HG03342 (cell line): ENCODE data around the gene CDK8.

Experiments
- ATAC-seq: cut with Tn5 transposase; IDR thresholded peaks from one replicate; pipeline ENCODE4 v1.9.1; 2021; ENCODE audit warnings: mild to moderate bottlenecking, moderate library complexity; ENCODE audit not compliant: unreplicated experiment

Gene CDK8

DNA sequence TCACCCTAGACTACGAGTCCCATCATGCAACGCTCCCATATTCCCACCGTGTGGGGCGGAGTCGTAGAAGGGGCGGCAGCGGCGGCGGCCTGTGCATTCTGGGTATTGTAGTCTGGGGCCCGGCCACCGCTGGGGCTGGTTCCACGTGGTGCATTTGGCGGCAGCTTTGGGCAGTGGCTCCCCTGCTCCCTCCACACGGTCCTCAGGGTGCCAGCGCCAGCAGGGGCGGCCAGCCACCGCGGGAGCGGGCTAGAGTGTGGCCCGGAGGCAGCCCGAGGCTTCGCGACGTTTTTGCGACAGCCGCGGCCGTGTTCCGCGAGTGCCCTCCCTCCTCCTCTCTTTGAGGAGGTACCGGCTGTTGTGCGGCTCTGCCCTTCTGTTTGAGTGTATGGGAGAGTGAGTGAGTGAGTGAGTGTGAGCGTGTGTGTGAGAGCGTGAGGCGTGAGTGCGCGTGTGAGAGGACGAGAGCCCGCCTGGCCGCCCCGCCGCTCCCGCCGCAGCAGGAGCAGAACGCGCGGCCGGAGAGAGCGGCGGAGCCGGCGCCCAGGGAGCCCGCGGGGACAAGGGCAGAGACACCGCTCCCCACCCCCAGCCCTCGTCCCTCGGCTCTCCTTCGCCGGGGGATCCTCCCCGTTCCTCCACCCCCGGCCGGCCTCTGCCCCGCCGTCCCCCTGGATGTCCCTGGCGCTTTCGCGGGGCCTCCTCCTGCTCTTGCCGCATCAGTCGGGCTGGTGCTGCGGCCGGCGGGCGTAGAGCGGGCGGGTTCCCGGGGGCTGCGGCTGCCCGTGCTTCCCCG lies at the start of gene CDK8:
Gene CDK8 (plus strand): TSS at position 343 of the 796 bp plus-strand sequence. CDS start 513 bp downstream, outside the sequence.
- peak; percentile 85 for ATAC-seq

DNA sequence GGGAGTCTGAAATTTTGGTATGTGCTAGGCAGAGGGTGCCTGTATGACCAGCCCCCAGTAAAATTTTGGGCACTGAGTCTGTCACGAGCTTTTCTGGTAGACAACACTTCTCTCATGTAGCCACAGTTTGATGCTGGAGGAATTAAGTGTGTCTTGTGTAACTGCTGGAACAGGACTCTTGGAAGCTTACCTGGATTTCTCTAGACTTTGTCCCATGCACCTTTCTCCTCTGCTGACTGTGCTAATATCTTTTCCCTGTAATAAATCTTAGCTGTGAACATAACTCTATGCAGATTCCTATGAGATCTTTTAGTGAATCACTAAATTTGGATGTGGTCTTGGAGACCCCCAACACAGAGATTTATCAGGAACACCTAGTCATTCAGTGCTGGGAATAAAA lies 45.6 kb upstream of the CDK8 start:
- ATAC-seq = no peak

DNA sequence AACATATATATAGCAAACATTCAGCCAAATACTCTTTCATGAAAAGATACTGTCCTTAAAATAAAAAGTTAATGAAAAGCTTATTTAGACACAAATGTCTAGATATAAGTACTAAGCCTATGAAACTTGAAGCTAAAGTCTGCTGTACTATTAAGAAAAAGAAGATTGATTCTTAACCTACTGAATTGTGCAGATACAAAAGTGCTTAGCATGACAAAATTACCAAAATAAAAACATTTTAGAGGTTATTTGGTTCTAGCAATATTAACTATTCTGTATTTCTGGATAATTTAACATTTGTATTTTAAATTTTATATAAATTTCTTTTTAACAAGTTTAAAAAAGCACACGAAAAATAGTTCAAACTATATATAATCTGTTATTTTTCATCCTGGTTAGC lies 40.6 kb upstream of the CDK8 start:
- ATAC-seq = no peak

DNA sequence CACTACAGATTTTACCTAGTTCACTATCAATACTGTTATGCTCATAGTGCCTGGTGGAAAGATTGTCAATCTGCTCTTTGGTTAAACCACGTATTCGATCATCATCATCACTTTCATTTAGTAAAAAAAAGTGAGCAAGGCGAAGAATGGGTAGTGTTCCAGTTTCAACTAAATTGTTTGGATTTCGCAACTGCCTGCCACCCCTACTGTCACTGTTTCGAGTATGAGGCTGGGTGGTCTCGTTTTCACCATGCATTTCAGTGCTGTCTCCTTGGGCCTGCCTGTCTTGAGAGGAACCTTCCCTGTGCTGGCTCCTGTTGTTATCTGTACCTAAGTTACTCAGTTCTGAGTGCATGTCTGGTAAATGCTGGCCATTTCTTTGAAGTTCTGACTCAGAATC lies 39.9 kb upstream of the CDK8 start:
- ATAC-seq = no peak

DNA sequence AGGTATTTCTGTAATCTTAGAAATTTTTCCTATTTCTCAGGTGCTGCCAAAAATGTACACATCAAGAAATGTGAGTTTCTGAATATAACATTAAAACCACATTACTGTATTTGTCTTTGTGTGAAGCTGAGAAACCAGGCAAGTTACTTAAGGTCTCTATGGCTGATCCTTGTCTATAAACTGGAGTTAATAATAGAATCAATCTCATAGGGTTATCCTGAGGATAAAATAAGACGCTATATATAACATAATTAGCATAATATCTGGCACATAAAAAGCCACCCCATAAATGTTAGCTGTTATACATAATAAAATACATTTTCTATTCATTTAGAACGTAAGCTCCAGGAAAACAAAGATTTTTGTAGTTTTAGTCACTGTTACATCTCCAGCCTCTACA lies 37.9 kb upstream of the CDK8 start:
- ATAC-seq = no peak

DNA sequence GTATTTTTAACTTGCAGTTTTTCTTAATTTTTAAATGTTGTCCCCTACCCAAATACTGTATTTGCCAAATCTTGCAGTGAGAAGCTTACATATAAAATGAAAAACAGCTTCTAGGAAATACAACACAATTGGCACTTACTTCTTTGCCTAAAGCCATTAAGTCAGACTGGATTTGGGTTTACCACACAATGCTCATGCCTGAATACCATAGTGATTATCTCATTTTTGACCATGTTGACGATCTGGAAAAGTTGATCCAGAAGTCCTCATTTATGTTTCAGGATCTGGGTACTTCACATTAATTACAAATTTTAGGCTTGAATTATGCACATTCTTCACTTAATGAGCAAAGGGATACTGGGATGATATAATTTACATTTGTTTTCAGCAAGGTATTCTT lies 34.2 kb upstream of the CDK8 start:
- no peak for ATAC-seq

DNA sequence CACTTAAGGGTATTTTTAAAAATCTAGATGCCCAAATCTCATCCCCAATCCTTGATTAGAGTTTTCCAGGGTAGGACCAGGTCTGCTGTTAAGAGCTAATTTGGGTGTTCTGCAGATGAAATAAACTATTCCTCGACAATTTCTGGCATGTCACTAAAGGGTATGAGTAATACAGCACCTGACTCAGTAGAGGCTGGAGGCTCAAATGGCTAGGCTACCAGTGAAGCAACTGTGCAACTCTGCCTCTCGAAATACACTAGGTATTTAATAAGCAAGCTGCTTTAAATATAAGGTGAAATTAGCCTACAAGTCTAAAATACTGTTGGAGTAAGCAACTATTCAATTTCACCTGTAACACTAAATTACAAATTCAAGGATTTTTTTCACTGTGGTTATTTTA lies 33.4 kb upstream of the CDK8 start:
- ATAC-seq = no peak

DNA sequence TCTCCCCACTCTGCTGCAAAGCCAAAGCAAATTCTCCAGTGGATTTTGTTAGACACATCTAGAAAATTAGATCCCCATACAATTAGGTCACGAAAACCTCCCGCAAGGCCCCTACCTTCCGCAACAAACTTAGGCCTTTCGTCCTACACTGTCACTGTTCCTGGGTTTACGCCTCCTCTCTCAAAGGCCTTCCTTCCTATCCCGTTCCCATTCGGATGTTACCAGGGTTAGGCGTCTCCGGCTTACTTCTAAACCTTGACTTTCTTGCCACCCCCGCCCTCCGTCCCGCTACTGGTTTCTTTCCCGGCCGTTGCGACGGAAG lies 32.6 kb upstream of the CDK8 start:
- ATAC-seq = peak; percentile 19

DNA sequence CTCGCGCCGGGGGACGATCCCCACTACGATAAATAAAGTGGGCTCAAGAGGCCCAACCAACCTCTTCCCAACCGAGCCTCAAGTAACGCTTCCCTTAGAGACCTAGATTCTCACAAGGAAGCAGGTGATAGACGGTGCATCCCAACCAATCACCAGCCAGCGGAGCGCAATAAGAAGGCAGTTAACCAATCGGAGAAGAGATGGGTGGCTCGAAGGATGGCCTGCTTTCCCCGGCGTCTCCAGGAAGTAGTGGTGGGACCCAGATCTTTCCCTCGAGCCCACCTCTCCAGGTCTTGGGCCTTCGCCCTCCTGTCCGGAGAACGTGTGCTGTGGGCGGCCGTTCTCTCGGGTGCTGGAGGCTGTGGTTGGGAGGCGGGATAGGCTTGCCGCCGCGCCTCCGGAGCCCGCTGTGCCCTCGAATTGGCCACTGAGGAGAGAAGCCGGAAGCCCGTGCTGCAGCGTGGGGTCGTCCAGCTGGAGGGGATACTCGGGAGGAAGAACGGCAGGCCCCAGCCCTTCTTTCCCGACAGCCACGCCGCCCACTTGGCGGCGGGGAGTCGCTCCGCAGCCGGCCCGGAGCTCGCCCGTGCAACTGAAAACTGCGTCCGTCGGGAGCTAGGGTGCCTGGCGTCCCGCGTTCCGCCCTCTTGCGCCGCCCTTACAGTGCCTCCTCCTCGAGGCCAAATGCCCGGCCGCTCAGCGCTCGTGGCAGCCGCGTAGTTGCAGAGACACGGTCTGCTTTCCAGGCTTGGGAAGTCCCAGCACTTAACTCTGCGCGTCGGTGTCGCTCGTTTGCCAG lies 32.0 kb upstream of the CDK8 start, which contains the start of gene RNF6:
Gene RNF6 (minus strand): TSS at position 594 of the 799 bp plus-strand sequence. CDS start 2,665 bp downstream, outside the sequence.
- peak; percentile 96 for ATAC-seq

DNA sequence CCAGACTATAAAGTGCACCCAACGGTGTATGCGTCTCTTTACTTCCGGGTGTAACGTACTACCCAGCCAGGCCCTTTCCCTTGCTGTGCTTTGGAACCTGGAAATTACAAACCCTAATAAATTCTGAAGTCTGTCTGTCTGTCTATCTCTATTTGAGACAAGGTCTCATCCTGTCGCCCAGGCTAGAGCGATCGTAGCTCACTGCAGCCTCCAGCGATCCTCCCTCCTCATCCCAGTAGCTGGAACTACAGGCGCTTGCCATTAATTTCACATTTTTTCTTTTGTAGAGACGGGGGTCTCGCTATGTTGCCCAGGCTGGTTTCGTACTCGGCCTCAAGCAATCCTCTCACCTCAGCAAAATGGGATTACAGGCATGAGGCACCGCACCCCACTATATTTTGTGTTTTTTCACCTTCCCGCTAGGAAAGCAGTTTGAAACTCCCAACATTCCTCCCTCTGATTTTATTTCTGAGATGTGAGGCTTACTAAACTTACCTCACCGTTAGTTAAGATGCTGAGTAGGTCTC lies 31.3 kb upstream of the CDK8 start:
- peak; percentile 53 for ATAC-seq

DNA sequence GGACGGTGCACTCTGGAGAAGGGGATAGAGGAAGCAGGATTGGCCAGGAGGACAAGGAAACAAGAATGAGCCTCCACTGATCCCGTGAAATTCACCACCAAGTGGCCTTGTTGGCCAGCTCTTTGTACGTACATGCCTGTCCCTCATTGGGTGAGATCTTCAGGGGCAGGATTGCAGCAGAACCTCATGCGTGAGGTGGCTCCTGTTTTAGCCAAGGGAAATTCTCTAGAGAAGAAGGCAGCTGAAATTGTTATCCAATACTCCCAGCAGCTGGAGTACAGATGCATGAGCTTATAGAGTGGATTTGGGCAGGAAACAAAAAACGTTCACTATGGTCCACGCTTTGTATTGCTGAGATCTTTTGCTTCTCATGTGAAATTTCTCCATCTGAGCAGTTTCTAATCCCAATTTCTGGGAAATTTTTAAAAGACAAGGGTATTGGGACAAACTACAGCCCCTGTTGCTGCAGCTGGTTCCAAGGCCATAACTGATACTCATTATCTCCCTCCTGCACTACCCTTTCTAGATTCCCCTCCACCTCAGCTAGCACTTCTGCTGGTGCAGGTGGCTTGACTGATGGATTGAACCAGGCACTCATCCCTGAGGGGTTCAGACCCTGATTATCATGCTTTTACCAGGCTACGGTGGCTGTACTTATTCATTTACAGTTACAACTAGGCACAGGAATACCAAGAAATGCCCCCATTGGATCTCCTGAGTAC lies 27.9 kb upstream of the CDK8 start:
- no peak for ATAC-seq

DNA sequence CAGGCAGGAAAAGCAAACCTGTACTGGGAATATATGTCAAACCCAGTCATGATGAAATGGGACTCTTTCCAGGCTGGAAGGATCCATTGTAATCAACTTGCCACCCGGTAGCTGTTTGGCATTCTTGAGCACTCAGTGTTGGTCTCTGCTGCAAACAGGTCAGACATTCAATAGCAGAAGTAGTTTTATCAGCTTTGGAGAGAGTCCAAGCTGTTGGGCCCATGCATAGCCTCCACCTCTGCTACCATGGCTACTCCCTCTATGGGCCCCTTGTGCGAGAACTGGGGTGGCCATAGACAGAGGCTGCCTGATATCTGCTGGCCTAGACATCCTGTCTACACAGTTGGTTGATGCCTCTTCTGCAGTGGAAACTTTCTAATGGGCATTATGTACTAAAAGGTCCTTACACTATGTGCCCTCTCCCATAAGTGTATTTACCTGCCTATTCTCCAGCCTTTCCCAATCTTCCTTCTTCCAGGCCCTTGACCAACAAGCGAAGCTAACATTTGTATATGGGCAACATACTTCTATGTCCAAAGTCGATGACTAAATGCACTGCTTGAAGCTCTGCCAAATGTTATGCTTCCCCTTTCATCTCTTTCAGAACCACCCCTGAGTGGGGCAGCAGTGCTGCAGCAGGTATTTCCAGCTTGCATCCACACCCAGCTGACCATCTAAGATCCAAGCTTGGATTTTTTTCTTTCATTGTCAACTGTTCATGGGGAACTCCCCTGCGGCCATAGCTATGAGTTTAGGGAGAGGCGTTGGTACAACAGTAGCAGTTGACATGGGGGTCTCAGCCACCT lies 26.6 kb upstream of the CDK8 start:
- no peak for ATAC-seq

DNA sequence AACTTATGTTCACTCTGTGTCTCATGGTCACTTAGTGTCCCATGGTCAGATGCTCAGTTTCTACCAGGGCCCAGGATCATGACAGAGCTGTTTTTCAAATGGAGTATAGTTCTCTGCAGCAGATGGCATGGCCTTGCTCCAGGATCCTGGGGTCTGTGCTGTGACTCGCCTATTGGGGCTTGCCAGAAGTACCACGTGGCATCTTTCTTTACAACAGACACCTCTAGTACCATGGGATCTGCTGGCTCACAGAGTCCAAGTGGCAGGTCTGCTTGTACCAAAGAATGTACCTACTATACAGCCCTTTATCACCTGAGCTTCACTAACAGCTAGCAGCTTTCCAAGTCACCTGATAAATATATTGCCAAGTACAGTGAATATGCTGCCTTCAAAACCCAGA lies 25.8 kb upstream of the CDK8 start:
- no peak for ATAC-seq

DNA sequence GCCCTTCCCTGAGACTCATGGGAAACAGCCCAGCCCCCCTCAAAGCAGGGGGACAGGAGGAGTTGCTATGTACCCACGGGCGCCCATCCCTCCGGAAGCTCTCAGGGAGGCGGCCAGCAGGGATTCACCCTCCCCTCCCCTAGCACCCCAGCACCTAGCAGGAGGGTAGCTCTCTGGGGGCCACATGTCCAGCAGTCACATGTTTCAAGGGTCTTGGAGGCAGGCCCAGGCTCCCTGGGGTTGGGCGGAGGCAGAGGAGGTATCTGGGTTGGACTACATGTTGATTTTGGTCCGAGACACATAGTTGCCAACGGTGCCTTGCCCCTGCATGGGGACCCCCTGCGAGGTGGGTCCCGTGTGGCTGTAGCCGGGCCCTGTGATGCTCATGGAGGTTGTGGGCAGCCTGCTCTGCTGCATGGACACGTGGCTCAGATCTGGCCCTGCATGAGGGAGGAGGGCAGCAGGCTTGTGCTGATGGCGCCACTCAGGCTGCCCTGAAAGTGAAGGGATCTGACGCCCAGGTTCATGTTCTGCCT lies 24.8 kb upstream of the CDK8 start:
- no peak for ATAC-seq

DNA sequence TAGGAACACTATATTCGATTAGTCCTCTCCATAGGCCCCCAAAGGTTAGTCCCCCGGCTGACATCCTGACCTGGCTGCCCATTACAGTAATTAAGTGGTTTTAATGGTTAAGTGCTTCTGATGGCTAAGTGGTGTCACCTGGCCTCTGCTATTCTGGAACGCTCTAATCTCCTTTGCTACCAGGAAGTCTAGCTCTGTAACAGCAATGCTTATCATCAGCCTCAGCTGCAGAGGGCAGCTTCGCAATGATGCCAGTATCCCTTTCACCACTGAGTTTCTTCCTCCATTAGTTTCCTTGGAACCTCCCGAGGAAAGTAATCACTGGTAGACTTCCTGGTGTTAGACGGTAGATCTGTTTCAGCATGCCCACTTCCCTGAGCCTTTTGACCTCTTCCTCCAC lies 23.2 kb upstream of the CDK8 start:
- ATAC-seq = no peak

DNA sequence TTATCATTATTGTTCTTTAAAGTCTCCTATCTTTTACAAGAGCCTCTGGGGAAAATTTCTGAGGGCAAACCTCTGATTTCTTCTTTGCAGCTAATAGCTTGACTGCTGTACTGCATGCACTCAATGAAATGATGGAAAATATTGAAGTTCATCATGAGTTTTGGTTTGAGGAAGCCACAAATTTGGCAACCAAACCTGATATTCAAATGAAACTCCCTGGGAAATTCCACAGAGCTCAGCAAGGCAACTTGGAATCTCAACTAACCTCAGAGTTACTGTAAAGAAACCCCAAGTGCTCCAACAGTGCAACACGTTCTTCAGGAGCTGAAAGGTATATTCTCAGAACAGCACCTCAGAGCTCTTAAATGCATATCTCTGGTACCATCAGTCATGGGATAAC lies 17.6 kb upstream of the CDK8 start:
- no peak for ATAC-seq

DNA sequence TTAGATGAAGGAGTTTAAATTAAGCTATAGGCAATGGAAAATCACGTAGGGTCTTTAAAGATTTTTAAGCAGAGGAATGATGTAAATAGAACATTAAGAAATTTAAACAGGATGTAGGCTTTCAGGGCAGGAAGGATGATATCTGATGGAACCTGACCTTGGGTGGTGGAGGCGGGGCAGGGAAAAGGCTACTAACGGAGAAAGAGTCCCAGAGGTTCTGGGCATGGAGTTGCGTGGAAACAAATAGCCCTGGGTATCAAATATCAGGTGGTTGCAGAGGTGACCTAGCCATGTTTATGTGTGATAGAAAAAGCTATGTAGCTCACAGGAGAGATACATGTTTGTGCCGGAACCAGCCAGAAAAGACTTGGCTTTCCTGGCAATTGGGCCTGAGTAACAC lies 7.8 kb upstream of the CDK8 start:
- no peak for ATAC-seq

DNA sequence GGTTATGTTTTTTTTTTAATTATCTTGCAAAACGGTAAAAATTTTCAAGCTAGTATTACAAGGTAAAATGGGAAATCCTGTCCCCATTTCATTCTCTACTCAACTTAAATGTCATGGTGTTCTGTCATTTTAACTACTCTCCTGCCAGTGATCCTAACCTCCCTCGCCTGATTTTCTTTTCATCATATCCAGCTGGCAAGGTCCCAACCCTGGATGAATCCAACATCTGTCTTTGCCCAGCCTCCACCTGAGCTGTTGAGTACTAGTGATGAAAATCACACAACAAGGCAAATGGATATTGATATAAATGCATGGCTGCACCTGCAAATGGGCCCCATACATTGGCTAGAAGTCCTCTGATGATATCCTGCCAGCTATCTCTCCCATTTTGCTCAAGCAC lies 6.9 kb upstream of the CDK8 start:
- ATAC-seq = no peak

DNA sequence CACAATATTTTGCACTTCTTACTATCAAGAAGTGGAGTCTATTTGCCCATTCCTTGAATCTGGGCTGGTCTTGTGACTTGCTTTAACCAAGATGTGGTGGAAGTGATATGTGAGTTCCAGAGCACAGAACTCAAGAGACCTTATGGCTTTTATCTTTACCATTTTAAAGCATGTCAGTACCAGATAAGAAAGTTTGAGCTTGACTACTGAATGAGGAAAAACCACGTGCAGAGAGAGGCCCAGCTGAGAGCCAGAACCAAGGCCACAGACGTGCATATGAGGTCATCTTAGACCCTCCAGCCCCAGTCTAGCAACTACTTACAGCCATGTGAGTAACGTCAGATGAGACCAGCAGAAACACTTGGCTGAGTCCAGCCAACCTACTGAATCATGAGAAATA lies 6.3 kb upstream of the CDK8 start:
- no peak for ATAC-seq

DNA sequence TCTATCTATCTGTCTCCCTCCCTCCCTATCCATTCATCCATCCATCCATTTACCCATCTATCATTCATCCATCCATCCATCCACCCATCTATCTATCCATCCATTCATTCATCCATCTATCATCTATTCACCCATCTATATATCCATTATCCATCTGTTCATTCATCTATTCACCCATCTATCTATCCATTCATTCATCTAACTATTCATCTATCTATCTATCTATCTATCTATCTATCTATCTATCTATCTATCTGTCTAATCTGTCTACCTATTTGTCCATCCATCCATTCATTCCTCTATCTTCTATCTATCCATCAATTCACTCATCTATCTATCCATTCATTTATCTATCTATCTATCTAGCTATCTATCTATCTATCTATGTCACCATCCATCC lies 4.4 kb upstream of the CDK8 start:
- ATAC-seq = no peak
